Measurements from ENCODE around the gene ARHGAP32.

DNA sequence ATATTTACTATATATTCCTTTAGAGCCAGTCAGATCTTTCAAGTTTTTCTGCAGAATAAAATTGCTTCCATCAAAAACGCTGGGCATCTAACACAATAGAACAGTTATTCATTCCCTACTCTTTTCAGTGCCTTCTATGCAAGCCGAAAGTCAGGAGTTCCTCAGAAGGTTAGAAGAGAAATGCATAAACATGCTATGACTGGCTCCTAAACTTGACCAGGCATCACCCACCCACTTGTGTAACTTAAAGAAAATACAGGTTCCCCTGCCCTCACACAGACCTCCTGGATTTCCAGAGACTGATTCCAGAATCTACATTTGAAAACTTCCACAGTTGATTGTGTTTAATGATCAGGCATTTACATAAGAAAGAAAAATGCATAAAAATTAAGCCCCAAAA lies 19.3 kb upstream of the ARHGAP32 start:
- no peak for TF ChIP-seq ZFP30 (CRISPR knock-in tag; IDR thresholded peaks at IDR 0.05)
- TF ChIP-seq, protein P1, sequence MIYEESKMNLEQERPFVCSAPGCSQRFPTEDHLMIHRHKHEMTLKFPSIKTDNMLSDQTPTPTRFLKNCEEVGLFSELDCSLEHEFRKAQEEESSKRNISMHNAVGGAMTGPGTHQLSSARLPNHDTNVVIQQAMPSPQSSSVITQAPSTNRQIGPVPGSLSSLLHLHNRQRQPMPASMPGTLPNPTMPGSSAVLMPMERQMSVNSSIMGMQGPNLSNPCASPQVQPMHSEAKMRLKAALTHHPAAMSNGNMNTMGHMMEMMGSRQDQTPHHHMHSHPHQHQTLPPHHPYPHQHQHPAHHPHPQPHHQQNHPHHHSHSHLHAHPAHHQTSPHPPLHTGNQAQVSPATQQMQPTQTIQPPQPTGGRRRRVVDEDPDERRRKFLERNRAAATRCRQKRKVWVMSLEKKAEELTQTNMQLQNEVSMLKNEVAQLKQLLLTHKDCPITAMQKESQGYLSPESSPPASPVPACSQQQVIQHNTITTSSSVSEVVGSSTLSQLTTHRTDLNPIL (CRISPR knock-in tag; IDR thresholded peaks at IDR 0.05; ENCODE audit: low read depth): no peak
- TF ChIP-seq, protein P2, sequence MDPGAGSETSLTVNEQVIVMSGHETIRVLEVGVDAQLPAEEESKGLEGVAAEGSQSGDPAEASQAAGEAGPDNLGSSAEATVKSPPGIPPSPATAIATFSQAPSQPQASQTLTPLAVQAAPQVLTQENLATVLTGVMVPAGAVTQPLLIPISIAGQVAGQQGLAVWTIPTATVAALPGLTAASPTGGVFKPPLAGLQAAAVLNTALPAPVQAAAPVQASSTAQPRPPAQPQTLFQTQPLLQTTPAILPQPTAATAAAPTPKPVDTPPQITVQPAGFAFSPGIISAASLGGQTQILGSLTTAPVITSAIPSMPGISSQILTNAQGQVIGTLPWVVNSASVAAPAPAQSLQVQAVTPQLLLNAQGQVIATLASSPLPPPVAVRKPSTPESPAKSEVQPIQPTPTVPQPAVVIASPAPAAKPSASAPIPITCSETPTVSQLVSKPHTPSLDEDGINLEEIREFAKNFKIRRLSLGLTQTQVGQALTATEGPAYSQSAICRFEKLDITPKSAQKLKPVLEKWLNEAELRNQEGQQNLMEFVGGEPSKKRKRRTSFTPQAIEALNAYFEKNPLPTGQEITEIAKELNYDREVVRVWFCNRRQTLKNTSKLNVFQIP (CRISPR knock-in tag; IDR thresholded peaks at IDR 0.05; ENCODE audit: borderline replicate concordance, low read depth): no peak
